ENCODE data around the gene ATG14. TPM values are rescaled to one million over a fixed set of nuclear protein-coding genes. Genes with fewer than 3 reads are reported as not detected.
A peak's percentile ranks its signal among the peaks of the same experiment; 100 is the strongest.

Gene ATG14
- polyA plus RNA-seq, 1 of the 3 experiments (the other 2 are of a cell fraction): 4.3 TPM

- CTCF ChIA-PET: interaction anchor here (0.6 to 4.4 kb wide), 5 partner anchors 10 to 147 kb away, joined by 3 to 25 read pairs (median 9); no protein-coding TSS in a partner anchor
Measured at GRCh38 chr14:55417955-55418354, 6.3 kb upstream of the ATG14 start.

GRCh38 chr14:55416866-55417265, 5.2 kb upstream of the ATG14 start:
- H3K4me1 ChIP-seq (ENCODE audit: control insufficient read depth in 1 of 2, insufficient read depth in 2 of 2, low read depth in 1 of 2, low read length in 1 of 2): peaks cover 0 to 2% of the 10 kb centered on the region in 2 experiments; a peak in 2 of 4 replicates
- no peak overlapping the region for H3K4me2 ChIP-seq
- no peak overlapping the region for H3K27ac ChIP-seq (ENCODE audit: low read depth in 2 of 2, low read length in 1 of 2)
- no peaks in the 10 kb centered on the region for H4K20me1 ChIP-seq (ENCODE audit: insufficient read depth)
- H3K79me2 ChIP-seq (ENCODE audit: insufficient read depth): no peaks in the 10 kb centered on the region
- 50% methylated on average over 5 of the region's 5 CpGs for WGBS (ENCODE audit: low lambda C conversion rate)
- ChIA-PET CTCF (interaction anchor here (1.0 to 4.4 kb wide), 6 partner anchors 11 to 1057 kb away, joined by 3 to 25 read pairs (median 6); no protein-coding TSS in a partner anchor), POLR2A (no interaction called here)
- H3K9me2 ChIP-seq: no peaks in the 10 kb centered on the region
- no peak overlapping the region for H2AFZ ChIP-seq (ENCODE audit: low read depth)
- no peak overlapping the region for H3K4me3 ChIP-seq (ENCODE audit: low read depth in 2 of 2, low read length in 1 of 2)
- no peaks in the 10 kb centered on the region for H3K9me3 ChIP-seq
- H3K36me3 ChIP-seq (replicated peaks in 1 of 2; ENCODE audit: control insufficient read depth in 1 of 2, insufficient read depth in 2 of 2, low read length in 1 of 2): no peaks in the 10 kb centered on the region
- H3F3A ChIP-seq (replicated peaks; ENCODE audit: insufficient read depth): no peaks in the 10 kb centered on the region
- no peaks in the 10 kb centered on the region; the same call in 1 of the 2 replicates for H3K27me3 ChIP-seq (ENCODE audit: insufficient read depth)
- TF ChIP-seq CTCF (IDR thresholded peaks at IDR 0.05): peak; percentile 61
- no peak for TF ChIP-seq SIN3A (IDR thresholded peaks at IDR 0.05; ENCODE audit: borderline replicate concordance, low read depth, low read length)
- TF ChIP-seq ZBTB33 (IDR thresholded peaks at IDR 0.05; ENCODE audit: borderline replicate concordance, low read depth): no peak
- peak; percentile 45 for TF ChIP-seq RAD21 (IDR thresholded peaks at IDR 0.05; ENCODE audit: low read length)
- no peak for DNase-seq
- no peak overlapping the region for H3K9ac ChIP-seq

More at GRCh38 chr14:55417955-55418354, 6.3 kb upstream of the ATG14 start:
- Histone ChIP-seq H3K27ac (ENCODE audit: low read depth in 2 of 2, low read length in 1 of 2) (no peak overlapping the region), H3K27me3 (ENCODE audit: insufficient read depth) (no peaks in the 10 kb centered on the region; the same call in 1 of the 2 replicates), H3K4me2 (no peak overlapping the region), H2AFZ (ENCODE audit: low read depth) (no peak overlapping the region), H4K20me1 (ENCODE audit: insufficient read depth) (no peaks in the 10 kb centered on the region), H3K4me3 (ENCODE audit: low read depth in 2 of 2, low read length in 1 of 2) (no peak overlapping the region), H3K9me3 (no peaks in the 10 kb centered on the region), H3F3A (replicated peaks; ENCODE audit: insufficient read depth) (no peaks in the 10 kb centered on the region), H3K9ac (no peak overlapping the region), H3K36me3 (replicated peaks in 1 of 2; ENCODE audit: control insufficient read depth in 1 of 2, insufficient read depth in 2 of 2, low read length in 1 of 2) (no peaks in the 10 kb centered on the region), H3K79me2 (ENCODE audit: insufficient read depth) (no peaks in the 10 kb centered on the region), H3K9me2 (no peaks in the 10 kb centered on the region), H3K4me1 (ENCODE audit: control insufficient read depth in 1 of 2, insufficient read depth in 2 of 2, low read depth in 1 of 2, low read length in 1 of 2) (peaks cover 0 to 2% of the 10 kb centered on the region in 2 experiments; a peak in 1 of 4 replicates)
- DNase-seq: peak; percentile 29
- POLR2A ChIA-PET: no interaction called here
- TF ChIP-seq NRF1 (IDR thresholded peaks at IDR 0.05; ENCODE audit: low read depth, low read length) (no peak), RAD21 (IDR thresholded peaks at IDR 0.05; ENCODE audit: low read length) (no peak), TAF1 (IDR thresholded peaks at IDR 0.05; ENCODE audit: borderline replicate concordance, low read depth, low read length) (no peak), FOSL2 (IDR thresholded peaks at IDR 0.05; ENCODE audit: borderline replicate concordance, low read depth) (no peak)

Measured in SK-N-SH (cell line).